K562 (cell line): ENCODE measurements around the gene IKBKE. TPM values are rescaled to one million over a fixed set of nuclear protein-coding genes. Genes with fewer than 3 reads are reported as not detected.

Experiments used
- CHCHD3 ChIP-seq: fragments of 250-450 bp; sonication (Bioruptor Pico); IDR thresholded peaks from 2 replicates; pipeline ENCODE4 v2.1.2; 2022; ENCODE audit warnings: mild to moderate bottlenecking
- CHD2 ChIP-seq: IDR thresholded peaks from 2 replicates; pipeline ENCODE4 v1.6.1; 2011; ENCODE audit warnings: low read depth, low read length
- EGR1 ChIP-seq: fragments of 450-650 bp; conservative IDR thresholded peaks from 2 replicates; pipeline ENCODE4 v1.6.1; 2017; ENCODE audit warnings: mild to moderate bottlenecking
- FOXP4 ChIP-seq: sonication (generic); formaldehyde crosslinking; IDR thresholded peaks from 2 replicates; pipeline ENCODE4 v1.8.0; 2022; ENCODE audit warnings: mild to moderate bottlenecking, missing genetic modification reagents, borderline replicate concordance
- HMBOX1 ChIP-seq: sonication (generic); IDR thresholded peaks from 2 replicates; pipeline ENCODE4 v1.6.1; 2016
- HMG20A ChIP-seq: fragments of 450-650 bp; formaldehyde crosslinking; conservative IDR thresholded peaks from 2 replicates; pipeline ENCODE4 v1.4.0; 2020; ENCODE audit warnings: mild to moderate bottlenecking, mixed read lengths
- MCM2 ChIP-seq: fragments of 450-650 bp; IDR thresholded peaks from 2 replicates; pipeline ENCODE4 v1.6.1; 2017; ENCODE audit warnings: low read depth, mild to moderate bottlenecking
- MTA1 ChIP-seq: fragments of 450-650 bp; IDR thresholded peaks from 2 replicates; pipeline ENCODE4 v1.6.1; 2017; ENCODE audit warnings: borderline replicate concordance
- NR3C1 ChIP-seq: sonication (generic); formaldehyde crosslinking; IDR thresholded peaks from 2 replicates; pipeline ENCODE4 v1.8.1; 2022; ENCODE audit warnings: missing genetic modification reagents
- NR4A1 ChIP-seq, 2 experiments: fragments of 250-450 bp in 1 of 2; fragments of 450-650 bp in 1 of 2; sonication (Bioruptor Pico) in 1 of 2; IDR thresholded peaks; 2 replicates each; pipeline versions ENCODE4 v1.4.0 to v1.6.1; 2016 to 2020; ENCODE audit warnings: mild to moderate bottlenecking in 2 of 2, missing compliant biosample characterization in 1 of 2, missing genetic modification characterization in 1 of 2, moderate library complexity in 1 of 2
- RBM17 ChIP-seq: fragments of 200-400 bp; formaldehyde crosslinking; IDR thresholded peaks from 2 replicates; pipeline ENCODE4 v1.6.1; 2017; ENCODE audit warnings: low read depth, mild to moderate bottlenecking, low read length, borderline replicate concordance
- SMARCC2 ChIP-seq: fragments of 450-650 bp; IDR thresholded peaks from 2 replicates; pipeline ENCODE4 v1.6.1; 2017; ENCODE audit warnings: antibody characterized with exemption, moderate library complexity, mild to moderate bottlenecking, low read depth
- SREBF1 ChIP-seq: fragments of 150-350 bp; IDR thresholded peaks from 2 replicates; pipeline ENCODE4 v1.6.1; 2014; ENCODE audit warnings: antibody characterized with exemption, low read depth, low read length, borderline replicate concordance
- TFE3 ChIP-seq: fragments of 450-650 bp; formaldehyde crosslinking; IDR thresholded peaks from 2 replicates; pipeline ENCODE4 v1.4.0; 2020; ENCODE audit warnings: mild to moderate bottlenecking, mixed read lengths
- THAP7 ChIP-seq: fragments of 250-450 bp; sonication (Bioruptor Pico); IDR thresholded peaks from 2 replicates; pipeline ENCODE4 v1.5.0; 2021
- TRIM25 ChIP-seq: fragments of 450-650 bp; IDR thresholded peaks from 2 replicates; pipeline ENCODE4 v1.7.0; 2016; ENCODE audit warnings: borderline replicate concordance
- TRIM28 ChIP-seq: fragments of 450-650 bp; IDR thresholded peaks from 2 replicates; pipeline ENCODE4 v1.6.1; 2017
- ZFP1 ChIP-seq: fragments of 450-650 bp; formaldehyde crosslinking; IDR thresholded peaks from 2 replicates; pipeline ENCODE4 v1.4.0; 2020; ENCODE audit warnings: mild to moderate bottlenecking, mixed read lengths
- ZFX ChIP-seq: sonication (generic); formaldehyde crosslinking; IDR thresholded peaks from 2 replicates; pipeline ENCODE4 v1.8.0; 2022; ENCODE audit warnings: mild to moderate bottlenecking, missing genetic modification reagents, moderate library complexity
- ZNF24 ChIP-seq: fragments of 450-650 bp; IDR thresholded peaks from 2 replicates; pipeline ENCODE4 v1.6.1; 2016
- ZNF785 ChIP-seq: fragments of 250-450 bp; sonication (Bioruptor Pico); IDR thresholded peaks from 2 replicates; pipeline ENCODE4 v1.4.0; 2020; ENCODE audit warnings: mild to moderate bottlenecking
- polyA plus RNA-seq, 8 experiments: library from polyadenylated mRNA; depleted of rRNA in 4 of 8; stranded (reverse) in 5 of 8; unstranded in 3 of 8; fragments of >200 nt; fragmentation: Nextera tagmentation in 2 of 8; fragmentation: Illumina TruSeq in 1 of 8; extraction: Ambion mirVana in 2 of 8; extraction: Trizol in 1 of 8; gene quantifications; 2 replicates each; pipeline versions ENCODE4 v1.2.1 to v1.2.3, GENCODE V29; 2011 to 2014; ENCODE audit warnings: inconsistent platforms in 1 of 8, missing spikeins in 1 of 8
- total RNA-seq, 7 experiments: library from RNA; depleted of rRNA in 6 of 7; stranded (reverse); fragments of >200 nt in 6 of 7; fragmentation: Illumina TruSeq in 2 of 7; extraction: Trizol in 2 of 7; gene quantifications; 2 replicates each; pipeline versions ENCODE4 v1.2.1 to v1.2.3, GENCODE V29; 2011 to 2021; ENCODE audit warnings: low replicate concordance in 1 of 7

IKBKE gene
- total and polyA plus RNA-seq, 9 of the 15 experiments (the other 6 are each of a cell fraction or from before 2014, with no cell fraction given), result 2.3 to 9.0 (median 4.8) TPM

GRCh38 chr1:206469933-206470691 lies at the start of gene IKBKE (continued):
- TF ChIP-seq NR4A1 (CRISPR knock-in tag; IDR thresholded peaks at IDR 0.05) (no peak), NR4A1 (tag; IDR thresholded peaks at IDR 0.05) (no peak), TRIM28 (no peak), THAP7 (CRISPR knock-in tag) (no peak), ZNF24 (no peak), CHD2 (no peak), ZFX (CRISPR knock-in tag) (no peak), FOXP4 (CRISPR knock-in tag) (no peak), SREBF1 (no peak), TRIM25 (no peak), CHCHD3 (no peak), TFE3 (CRISPR knock-in tag) (no peak), RBM17 (no peak), NR3C1 (no peak), SMARCC2 (peak; percentile 68; the same call in 1 of the 2 replicates), HMBOX1 (no peak), MTA1 (no peak), EGR1 (no peak), ZFP1 (CRISPR knock-in tag) (no peak), ZNF785 (no peak), HMG20A (CRISPR knock-in tag) (no peak), MCM2 (no peak)
